Posterior cingulate gyrus (tissue), 11 donors: ENCODE measurements around the gene PPP1R12B.
"Not testable (repeated sequence)": the region's sequence is repeated elsewhere in the genome, so short reads cannot be mapped to it uniquely, and the experiment has no call there.

Experiments used
- DNase-seq, 10 donors: peaks; one replicate each; pipeline versions ENCODE4 v3.0.0 to v3.0.0-alpha.2; 2020 to 2021; ENCODE audit warnings: mixed read lengths in 3 of 10
- intact Hi-C: fragments of 100-400 bp; cut with DNase I; formaldehyde crosslinking; loops from one replicate; pipeline ENCODE4 v1.15.1; 2023

PPP1R12B gene

GRCh38 chr1:202569393-202570322, 221.2 kb downstream of the PPP1R12B start:
- no peak for DNase-seq
- intact Hi-C loops = no loop called here

GRCh38 chr1:202571719-202572339, 223.3 kb downstream of the PPP1R12B start:
- intact Hi-C loops = loop anchor here (1.0 kb wide), 1 partner anchor 71 kb away; no protein-coding TSS in a partner anchor

GRCh38 chr1:202572867-202573266, 224.4 kb downstream of the PPP1R12B start:
- intact Hi-C loops = no loop called here

More at GRCh38 chr1:202571719-202572339, 223.3 kb downstream of the PPP1R12B start:
- DNase-seq = peak in 3 of 10 donors; percentile 30 to 86 (median 43)

GRCh38 chr1:202575918-202576653, 227.6 kb downstream of the PPP1R12B start:
- DNase-seq = no peak
- intact Hi-C loops = no loop called here

More at GRCh38 chr1:202572867-202573266, 224.4 kb downstream of the PPP1R12B start:
- DNase-seq = no peak

- no peak for DNase-seq
- intact Hi-C loops = no loop called here
Measured at GRCh38 chr1:202576816-202577215, 228.3 kb downstream of the PPP1R12B start.

GRCh38 chr1:202577381-202577780, 228.9 kb downstream of the PPP1R12B start:
- intact Hi-C loops = no loop called here
- DNase-seq = no peak

- intact Hi-C loops = no loop called here
- no peak for DNase-seq
Measured at GRCh38 chr1:202578001-202578504, 229.6 kb downstream of the PPP1R12B start.

- DNase-seq = no peak
- intact Hi-C loops = no loop called here
Measured at GRCh38 chr1:202578565-202578964, 230.1 kb downstream of the PPP1R12B start.

GRCh38 chr1:202579806-202580205, 231.3 kb downstream of the PPP1R12B start:
- intact Hi-C loops = no loop called here
- DNase-seq = no peak

GRCh38 chr1:202580619-202581018, 232.1 kb downstream of the PPP1R12B start:
- intact Hi-C loops = no loop called here

GRCh38 chr1:202582350-202582749, 233.9 kb downstream of the PPP1R12B start:
- intact Hi-C loops, DNase-seq: not testable (repeated sequence)

More at GRCh38 chr1:202580619-202581018, 232.1 kb downstream of the PPP1R12B start:
- DNase-seq = no peak

GRCh38 chr1:202584707-202585589, 236.4 kb downstream of the PPP1R12B start:
- no peak for DNase-seq
- intact Hi-C loops = no loop called here

- intact Hi-C loops = no loop called here
- DNase-seq = no peak
Measured at GRCh38 chr1:202585590-202585933, 237.1 kb downstream of the PPP1R12B start.

- peak in 2 of 10 donors; percentile 51 to 56 for DNase-seq
- intact Hi-C loops = no loop called here
Measured at GRCh38 chr1:202586018-202586821, 237.7 kb downstream of the PPP1R12B start.

GRCh38 chr1:202586871-202587270, 238.4 kb downstream of the PPP1R12B start:
- DNase-seq = no peak
- intact Hi-C loops = no loop called here

GRCh38 chr1:202587859-202588485, 239.5 kb downstream of the PPP1R12B start:
- intact Hi-C loops = no loop called here
- no peak for DNase-seq

- DNase-seq = no peak
- intact Hi-C loops = no loop called here
Measured at GRCh38 chr1:202588503-202589189, 240.1 kb downstream of the PPP1R12B start.
